Measurements from ENCODE around the gene PRKCA.

Gene PRKCA

DNA sequence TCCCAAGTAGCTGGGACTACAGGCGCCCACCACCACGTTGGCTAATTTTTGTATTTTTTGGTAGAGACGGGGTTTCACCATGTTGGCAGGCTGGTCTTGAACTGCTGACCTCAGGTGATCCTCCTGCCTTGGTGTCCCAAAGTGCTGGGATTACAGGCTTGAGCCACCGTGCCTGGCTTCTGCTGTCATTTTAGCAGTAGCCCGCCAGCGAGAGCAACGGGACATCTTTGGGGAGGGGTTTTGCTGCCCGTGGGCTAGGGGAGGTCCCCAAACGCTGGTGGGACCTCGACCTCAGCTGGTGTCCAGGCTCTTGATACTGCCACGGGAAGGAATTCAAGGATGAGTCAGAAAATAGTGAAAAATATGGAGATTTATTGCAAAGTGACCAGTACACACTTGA is 424.4 kb downstream of the PRKCA start:
- DNase-seq, result no peak

- DNase-seq, result peak; percentile 8
Observed at GRCh38 chr17:66727634-66728570, 425.5 kb downstream of the PRKCA start.

GRCh38 chr17:66730461-66730923 is 428.1 kb downstream of the PRKCA start:
- DNase-seq, result no peak

DNA sequence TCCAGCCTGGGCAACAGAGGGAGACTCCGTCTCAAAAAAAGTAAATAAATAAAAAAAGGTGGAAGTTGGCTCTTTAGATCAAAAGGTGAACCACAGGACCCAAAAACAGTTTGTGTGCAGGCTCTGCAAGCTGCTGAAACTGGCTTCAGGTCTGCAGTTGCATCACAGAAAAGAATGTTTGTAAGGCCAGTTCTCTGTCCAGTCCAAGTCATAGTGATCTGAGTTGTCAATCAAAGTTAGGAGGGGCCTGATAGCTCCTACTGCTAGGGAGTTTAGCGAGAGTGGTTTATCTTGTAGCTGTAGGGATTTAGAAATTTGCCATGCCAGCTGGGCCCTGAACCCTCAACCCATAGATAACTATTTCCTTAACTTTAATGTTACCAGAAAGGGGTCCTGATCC is 431.3 kb downstream of the PRKCA start:
- DNase-seq, result no peak

- DNase-seq, result no peak
Observed at GRCh38 chr17:66734186-66734943, 432.0 kb downstream of the PRKCA start.

- no peak for DNase-seq
Observed at GRCh38 chr17:66737524-66737923, 435.1 kb downstream of the PRKCA start.

GRCh38 chr17:66738301-66738700 is 435.9 kb downstream of the PRKCA start:
- DNase-seq, result no peak

DNA sequence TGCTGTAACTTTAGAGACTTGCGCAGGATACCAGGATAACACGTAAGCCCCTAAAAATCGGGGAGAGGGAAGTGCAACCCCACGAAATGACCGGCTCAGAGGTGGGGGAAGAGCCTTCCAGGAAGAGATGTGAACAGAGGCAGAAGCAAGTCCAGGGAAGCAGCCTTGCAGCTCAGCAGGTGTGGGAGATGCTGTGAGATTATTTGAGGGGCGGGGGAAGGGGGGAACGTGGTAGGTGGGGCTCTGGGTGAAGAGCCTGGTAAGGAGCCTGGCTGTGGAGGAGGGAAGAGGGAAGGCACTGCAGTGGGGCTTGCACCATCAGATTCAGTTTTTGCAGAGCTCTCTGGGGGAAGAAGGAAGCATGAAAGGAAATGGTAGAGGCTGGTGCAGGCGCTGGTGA is 437.1 kb downstream of the PRKCA start:
- DNase-seq, result no peak

- DNase-seq, result no peak
Observed at GRCh38 chr17:66740226-66740625, 437.8 kb downstream of the PRKCA start.

- DNase-seq, result no peak
Observed at GRCh38 chr17:66743511-66743910, 441.1 kb downstream of the PRKCA start.

DNA sequence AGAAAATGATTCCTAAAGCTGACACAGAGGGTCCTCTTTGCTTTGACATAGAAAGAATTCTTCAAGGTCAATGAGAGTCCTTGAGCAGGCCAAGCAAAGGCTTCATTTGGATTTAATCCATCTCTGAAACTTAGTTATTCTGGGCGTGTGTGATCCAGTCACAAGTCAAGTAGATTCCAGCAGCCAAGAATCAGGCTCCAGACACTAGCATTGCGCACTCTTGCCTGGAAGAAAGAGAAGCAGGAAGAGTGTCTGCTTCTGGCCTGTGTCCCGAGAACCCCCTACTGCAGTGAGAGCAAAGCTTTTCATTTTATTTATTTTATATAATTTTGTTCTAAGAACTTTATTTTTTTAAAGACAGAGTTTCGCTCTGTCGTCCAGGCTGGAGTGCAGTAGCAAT is 444.3 kb downstream of the PRKCA start:
- DNase-seq, result no peak

- no peak for DNase-seq
Observed at GRCh38 chr17:66747578-66748275, 445.3 kb downstream of the PRKCA start.

DNA sequence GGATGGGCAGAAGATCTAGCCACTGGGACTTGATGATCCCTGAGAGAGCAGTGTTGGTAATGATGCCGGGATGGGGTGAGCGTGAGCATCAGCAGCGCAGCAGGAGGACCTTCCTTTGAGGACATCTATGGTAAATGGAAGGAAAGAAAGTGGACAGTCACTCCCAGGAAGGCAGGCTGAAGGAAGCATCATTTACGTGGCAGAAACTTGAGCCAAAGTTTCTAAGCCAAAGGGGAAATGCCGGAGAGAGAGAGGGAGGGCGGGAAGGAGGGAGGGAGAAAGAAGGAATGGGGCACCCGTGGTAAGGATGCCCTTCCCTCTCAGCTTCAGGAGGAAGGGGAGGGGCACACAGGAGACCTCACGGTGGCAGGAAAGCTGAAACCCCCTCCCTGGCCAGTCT is 446.2 kb downstream of the PRKCA start:
- no peak for DNase-seq

- DNase-seq, result no peak
Observed at GRCh38 chr17:66749217-66749832, 446.9 kb downstream of the PRKCA start.

DNA sequence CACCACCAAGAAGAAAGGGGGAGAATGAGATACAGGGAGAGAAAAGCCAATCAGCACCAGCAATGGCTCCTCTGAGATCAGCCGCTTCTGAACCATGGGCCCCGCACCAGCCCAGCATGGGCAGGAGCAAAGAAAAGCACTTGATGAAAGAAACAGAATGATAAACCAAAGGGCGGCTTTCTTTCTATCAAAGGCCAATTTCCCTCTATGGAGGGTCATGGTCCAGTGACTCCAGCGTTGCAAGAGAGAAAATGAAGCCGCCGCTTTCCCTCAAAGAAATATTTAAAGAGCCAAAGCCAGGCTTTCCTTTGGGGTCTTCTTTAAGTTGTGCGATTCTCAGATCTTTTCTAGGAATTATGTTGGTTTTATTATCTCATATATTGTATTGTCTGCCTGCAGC is 447.7 kb downstream of the PRKCA start:
- DNase-seq, result no peak

- DNase-seq, result no peak
Observed at GRCh38 chr17:66750781-66751543, 448.5 kb downstream of the PRKCA start.

- no peak for DNase-seq
Observed at GRCh38 chr17:66751771-66752170, 449.4 kb downstream of the PRKCA start.

DNA sequence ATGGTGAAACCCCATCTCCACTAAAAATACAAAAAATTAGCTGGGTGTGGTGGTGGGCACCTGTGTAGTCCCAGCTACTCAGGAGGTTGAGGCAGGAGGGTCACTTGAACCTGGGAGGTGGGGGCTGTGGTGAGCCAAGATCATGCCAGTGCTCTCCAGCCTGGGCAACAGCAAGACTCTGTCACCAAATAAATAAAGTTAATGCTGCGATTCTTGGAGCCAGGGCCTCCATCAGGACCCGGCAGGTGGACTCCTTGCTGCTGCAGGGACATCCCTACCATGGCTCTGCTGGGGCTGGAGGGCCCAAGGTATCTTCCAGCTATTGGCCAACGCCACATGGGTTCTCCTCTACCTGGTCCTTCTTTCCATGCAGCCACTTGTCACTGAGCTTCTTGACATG is 450.0 kb downstream of the PRKCA start:
- DNase-seq, result no peak

GRCh38 chr17:66753126-66753920 is 450.9 kb downstream of the PRKCA start:
- no peak for DNase-seq

- no peak for DNase-seq
Observed at GRCh38 chr17:66755101-66755943, 452.9 kb downstream of the PRKCA start.

Measured in central memory CD4-positive, alpha-beta T cell (primary cell).